Fibroblast of lung (primary cell): Measurements from ENCODE around the gene ARHGEF26.

Source experiments
- EZH2 ChIP-seq: IDR thresholded peaks from 2 replicates; pipeline ENCODE4 v1.5.1; 2012; ENCODE audit warnings: low read length, control low read depth, mild to moderate bottlenecking; ENCODE audit errors: missing control alignments
- TF ChIP-seq, protein P1 (sequence below), 2 donors: IDR thresholded peaks in 1 of 2; conservative IDR thresholded peaks in 1 of 2; 1 replicate in 1 of 2; 2 replicates in 1 of 2; pipeline ENCODE4 v1.5.1; 2011 to 2012; ENCODE audit warnings: low read length in 2 of 2, control low read depth in 1 of 2, inconsistent platforms in 1 of 2, low read depth in 1 of 2, mild to moderate bottlenecking in 1 of 2

DNA sequence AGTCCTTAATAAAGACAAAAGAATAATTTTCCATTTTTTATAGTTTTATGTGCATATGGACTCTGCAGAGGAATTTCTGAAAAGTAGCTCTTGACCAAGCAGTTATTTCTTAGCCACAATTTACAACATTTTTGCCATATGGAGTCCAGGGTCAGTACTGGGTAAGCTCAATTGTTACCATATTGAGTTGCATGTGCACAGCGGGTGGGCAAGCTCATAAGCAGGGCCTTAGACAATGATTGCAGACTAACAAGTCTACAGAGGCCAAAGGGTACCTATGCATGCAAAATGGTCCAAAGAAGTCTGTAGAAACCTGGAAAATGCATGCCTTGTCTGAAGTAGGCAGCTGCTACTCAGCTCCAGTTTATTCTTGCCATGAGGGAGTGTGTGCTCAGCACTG lies 19.0 kb upstream of the ARHGEF26 start:
- TF ChIP-seq, protein P1, sequence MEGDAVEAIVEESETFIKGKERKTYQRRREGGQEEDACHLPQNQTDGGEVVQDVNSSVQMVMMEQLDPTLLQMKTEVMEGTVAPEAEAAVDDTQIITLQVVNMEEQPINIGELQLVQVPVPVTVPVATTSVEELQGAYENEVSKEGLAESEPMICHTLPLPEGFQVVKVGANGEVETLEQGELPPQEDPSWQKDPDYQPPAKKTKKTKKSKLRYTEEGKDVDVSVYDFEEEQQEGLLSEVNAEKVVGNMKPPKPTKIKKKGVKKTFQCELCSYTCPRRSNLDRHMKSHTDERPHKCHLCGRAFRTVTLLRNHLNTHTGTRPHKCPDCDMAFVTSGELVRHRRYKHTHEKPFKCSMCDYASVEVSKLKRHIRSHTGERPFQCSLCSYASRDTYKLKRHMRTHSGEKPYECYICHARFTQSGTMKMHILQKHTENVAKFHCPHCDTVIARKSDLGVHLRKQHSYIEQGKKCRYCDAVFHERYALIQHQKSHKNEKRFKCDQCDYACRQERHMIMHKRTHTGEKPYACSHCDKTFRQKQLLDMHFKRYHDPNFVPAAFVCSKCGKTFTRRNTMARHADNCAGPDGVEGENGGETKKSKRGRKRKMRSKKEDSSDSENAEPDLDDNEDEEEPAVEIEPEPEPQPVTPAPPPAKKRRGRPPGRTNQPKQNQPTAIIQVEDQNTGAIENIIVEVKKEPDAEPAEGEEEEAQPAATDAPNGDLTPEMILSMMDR (conservative IDR thresholded peaks at IDR 0.05 in 1 of 2, IDR thresholded peaks at IDR 0.05 in 1 of 2; ENCODE audit: low read depth in 1 of 2, low read length in 2 of 2) = no peak
- no peak for TF ChIP-seq EZH2
